ENCODE data around the gene YAF2.

The YAF2 gene, protein sequence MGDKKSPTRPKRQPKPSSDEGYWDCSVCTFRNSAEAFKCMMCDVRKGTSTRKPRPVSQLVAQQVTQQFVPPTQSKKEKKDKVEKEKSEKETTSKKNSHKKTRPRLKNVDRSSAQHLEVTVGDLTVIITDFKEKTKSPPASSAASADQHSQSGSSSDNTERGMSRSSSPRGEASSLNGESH

GRCh38 chr12:42238240-42239140 lies at the start of gene YAF2:
YAF2 (minus strand) TSS chr12:42238248; CDS start chr12:42238180, 68 bp downstream.
- DNase-seq, result peak; percentile 48

GRCh38 chr12:42286741-42287140 lies 48.7 kb upstream of the YAF2 start:
- no peak for DNase-seq

DNA sequence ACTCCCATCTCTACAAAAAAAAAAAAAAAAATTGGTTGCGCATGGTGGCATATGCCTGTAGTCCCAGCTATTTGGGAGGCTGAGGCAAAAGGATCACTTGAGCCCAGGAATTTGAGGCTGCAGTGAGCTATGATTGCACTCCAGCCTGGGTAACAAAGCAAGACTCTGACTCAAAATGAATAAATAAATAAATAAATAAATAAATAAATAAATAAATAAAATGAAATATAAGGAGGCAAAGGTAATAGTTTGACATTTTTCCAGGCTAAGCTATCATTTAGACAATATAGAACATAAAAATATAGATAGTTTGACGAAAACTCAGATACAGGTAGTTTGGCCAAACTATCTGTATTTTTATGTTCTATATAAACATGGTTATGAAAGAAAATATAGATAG lies 47.4 kb upstream of the YAF2 start:
- DNase-seq, result no peak

GRCh38 chr12:42284876-42285275 lies 46.8 kb upstream of the YAF2 start:
- no peak for DNase-seq

- DNase-seq, result no peak
Measured at GRCh38 chr12:42284157-42284556, 46.1 kb upstream of the YAF2 start.

DNA sequence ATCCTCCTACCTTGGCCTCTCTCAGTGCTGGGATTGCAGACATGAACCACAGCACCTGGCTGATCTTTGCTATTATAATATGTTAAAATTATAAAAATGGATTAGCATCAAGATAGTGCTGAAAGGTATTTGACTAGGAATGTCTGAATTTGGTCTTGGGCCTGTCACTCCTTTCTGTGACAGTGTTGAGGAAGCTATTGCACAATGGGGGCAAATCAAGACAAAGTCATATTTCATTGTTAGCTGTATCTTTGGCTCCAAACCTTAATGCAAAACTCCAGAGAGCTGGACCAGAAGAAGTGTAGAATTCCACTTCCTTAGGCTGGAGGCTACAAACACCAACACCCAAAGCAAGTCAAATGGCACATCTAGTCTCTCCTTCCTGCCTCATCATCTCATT lies 45.7 kb upstream of the YAF2 start:
- DNase-seq, result no peak

DNA sequence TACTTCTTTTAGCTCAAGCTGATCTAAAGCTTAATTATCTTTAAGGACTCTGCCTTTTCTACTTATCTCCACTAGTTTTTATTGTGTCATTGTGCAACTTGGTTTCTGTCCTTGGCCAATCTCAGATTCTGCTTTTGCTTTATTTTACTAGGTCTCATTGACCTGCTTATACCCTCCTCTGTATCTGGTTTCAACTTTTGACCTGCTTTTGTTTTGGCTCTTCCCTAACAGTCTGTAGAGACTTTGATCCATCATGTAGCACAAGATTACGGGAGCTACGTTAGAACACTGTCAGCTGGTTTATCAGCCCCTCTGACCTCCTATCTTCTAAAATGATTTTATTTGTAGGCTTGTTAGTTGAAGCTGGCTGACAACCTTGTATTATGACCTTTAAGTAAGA lies 44.2 kb upstream of the YAF2 start:
- DNase-seq, result no peak

DNA sequence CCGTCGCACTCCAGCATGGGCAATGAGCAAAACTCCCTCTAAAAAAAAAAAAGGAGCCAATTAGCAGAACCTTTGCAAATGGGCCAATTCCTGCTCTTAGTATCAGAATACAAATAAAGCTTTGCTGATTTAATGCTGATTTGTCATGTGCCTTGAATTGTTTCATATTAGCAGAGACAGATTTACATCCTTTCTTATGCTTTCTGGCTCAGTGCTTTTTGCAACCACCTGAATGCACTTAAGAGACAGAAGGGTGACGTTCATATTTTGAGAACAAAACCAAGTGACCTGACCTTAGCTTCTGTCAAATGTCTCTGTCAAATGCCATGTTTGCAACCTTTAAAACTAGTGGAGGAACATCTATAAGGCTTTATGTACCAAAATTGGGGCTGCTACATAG lies 43.8 kb upstream of the YAF2 start:
- no peak for DNase-seq

DNA sequence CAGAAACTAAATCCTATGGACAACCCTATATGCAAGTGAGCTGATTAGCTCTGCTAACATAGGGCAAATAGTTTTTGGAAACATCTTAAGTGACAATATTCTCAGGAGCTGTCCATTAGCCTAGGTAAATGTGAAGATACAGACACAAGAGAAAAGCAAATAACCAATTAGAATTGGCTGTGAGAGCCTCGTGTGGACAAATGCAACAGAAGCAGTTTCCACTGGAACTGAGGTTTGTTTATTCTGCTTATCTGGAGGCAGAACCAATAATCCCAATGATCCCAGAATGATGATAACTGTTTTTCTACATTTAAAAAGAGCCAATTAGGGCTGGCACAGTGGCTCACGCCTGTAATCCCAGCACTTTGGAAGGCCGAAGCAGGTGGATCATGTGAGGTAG lies 43.2 kb upstream of the YAF2 start:
- no peak for DNase-seq

DNA sequence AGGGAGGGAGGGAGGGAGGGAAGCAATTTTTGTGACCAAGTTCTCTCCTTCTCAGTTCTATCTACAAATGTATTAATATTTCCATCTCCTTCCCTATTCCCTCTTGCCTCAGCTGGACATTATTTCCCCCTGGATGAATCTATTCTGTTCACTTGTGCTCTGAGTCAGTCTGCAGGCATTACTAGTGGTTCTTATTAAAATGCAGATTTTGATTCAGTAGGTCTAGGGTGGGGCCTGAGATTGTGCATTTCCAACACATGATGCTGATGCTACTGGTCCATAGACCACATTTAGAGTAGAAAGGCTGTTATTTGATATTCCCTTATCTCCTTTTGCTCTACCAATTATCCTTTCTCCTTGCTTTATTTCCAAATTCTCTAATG lies 40.1 kb upstream of the YAF2 start:
- no peak for DNase-seq

- no peak for DNase-seq
Measured at GRCh38 chr12:42277396-42278127, 39.5 kb upstream of the YAF2 start.

GRCh38 chr12:42275499-42275898 lies 37.5 kb upstream of the YAF2 start:
- no peak for DNase-seq

- DNase-seq, result no peak
Measured at GRCh38 chr12:42273706-42274105, 35.7 kb upstream of the YAF2 start.

DNA sequence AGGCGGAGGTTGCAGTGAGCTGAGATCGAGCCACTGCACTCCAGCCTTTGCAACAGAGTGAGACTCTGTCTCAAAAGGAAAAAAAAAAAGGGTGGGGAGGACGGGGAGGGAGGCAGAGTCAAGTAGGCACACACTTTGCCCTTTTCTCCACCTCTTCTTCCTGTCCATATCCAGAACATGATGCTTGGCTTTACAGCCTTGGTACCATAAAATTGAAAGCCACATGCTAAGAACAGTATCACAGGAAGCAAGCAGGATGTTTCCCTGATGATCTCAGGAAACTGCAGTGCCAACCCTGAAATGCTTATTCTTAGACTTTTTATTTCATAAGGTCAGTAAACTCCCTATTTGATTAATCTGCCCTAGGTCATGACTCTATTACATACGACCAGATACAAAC lies 32.5 kb upstream of the YAF2 start:
- DNase-seq, result no peak

DNA sequence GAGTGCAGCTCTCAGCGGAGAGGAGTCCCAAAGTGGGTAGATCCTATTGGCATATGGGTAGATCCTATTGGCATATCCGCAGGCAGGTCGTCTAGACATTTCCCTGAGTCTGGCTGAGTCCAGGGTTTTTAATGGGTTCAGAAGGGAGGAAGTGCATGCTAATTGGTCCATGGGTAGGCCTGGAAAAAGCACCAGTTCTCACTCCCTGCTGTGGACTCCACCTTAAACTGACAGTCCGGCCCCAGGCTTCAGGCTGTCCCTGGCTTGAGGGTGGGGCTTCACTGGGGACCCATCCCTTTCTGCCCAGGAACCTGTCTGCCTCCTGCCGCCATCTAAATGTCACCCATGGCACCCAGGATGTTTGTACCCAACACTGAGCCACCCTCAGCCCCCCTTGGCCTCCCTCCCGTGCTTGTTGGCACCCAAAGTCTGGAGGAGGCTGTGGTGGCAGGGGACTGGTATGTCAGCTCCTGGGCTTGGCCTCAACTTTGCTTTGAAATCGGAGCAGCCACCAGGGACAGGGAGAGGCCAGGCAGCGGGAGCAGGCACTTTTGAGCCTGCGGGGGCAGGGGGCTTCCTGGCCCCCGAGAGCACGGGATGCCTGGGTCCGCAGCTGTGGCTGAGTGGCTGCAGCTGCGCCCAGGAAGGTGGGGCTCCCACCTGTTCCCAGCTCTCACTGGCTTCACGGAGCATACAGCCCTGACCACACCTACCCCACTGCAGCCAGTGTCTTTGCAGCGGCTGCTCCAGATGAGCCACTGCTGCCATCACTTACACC lies 29.6 kb upstream of the YAF2 start:
- no peak for DNase-seq

GRCh38 chr12:42266579-42267230 lies 28.7 kb upstream of the YAF2 start:
- DNase-seq, result no peak

DNA sequence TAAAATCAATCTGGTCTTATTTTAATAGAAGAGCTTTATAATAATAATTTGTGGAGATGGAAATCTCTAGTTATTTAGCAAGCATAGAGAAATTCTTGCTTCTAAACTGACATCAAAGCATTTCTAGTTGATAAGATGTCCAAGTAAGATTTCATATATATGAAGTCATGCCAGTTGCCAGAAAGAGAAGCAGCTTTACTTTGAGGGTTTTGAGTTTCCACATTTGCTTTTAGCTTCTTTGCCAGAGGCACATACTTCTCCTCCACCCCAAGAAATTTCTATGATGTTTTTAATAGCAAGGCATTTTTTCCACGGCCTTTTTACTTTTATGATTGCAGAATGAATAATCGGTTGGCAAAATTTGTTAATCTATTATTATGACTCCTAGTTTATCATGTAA lies 24.2 kb upstream of the YAF2 start:
- DNase-seq, result no peak

DNA sequence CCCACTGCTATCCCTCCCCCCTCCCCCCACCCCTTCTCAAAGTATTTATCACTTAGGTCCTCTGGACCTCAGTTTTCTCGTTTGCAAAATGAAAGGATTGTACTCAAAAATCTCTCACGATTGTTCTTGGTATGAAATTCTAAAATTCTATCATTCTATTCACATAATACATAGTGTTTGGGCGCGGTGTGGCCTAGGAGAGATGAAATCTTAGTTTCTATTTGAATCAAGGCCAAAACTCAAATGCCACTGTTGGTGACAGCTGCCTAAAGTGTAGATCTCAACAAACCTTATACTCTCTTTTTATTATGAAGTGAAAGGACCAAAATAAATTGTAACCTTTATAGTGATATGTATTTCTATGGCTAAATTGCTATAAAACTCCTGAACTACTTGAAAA lies 23.7 kb upstream of the YAF2 start:
- DNase-seq, result no peak

GRCh38 chr12:42260518-42260917 lies 22.5 kb upstream of the YAF2 start:
- DNase-seq, result no peak

DNA sequence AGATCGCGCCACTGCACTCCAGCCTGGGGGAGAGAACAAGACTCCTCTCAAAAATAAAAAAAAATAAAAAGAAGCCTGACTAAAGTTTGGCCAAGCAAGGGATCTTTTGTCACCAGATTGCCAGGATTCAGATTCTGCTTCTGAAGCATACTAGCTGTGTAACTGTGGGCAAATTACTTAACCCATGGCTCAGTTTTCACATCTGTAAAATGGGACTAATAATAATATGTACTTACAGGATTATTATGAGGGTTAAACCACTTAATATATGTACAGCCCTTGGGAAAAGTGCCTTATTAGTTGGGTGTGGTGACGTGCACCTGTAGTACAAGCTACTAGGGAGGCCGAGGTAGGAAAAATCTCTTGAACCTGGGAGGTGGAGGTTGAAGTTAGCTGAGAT lies 21.7 kb upstream of the YAF2 start:
- no peak for DNase-seq

DNA sequence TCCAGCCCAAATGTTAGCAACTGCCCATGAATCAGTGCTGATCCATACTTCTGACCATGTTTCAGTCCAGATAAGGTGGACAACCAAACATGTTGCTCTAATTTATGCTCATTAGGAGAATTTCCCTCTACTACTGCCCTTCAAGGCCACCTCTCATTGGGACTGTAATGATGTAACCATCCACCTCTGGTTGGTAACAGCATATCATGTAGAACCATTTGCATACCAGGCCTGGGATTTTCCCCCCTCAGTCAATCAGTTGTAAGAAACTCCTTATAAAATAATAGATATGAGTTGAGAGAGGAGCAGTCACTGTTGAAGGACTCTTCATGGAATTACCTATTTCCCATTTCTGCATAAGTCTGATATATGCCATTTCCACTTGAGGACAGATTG lies 17.8 kb upstream of the YAF2 start:
- no peak for DNase-seq

GRCh38 chr12:42255221-42255865 lies 17.3 kb upstream of the YAF2 start:
- DNase-seq, result no peak

Measured in NCI-H1694 (cell line).